Measurements from ENCODE around the gene NCAPH2.

DNA sequence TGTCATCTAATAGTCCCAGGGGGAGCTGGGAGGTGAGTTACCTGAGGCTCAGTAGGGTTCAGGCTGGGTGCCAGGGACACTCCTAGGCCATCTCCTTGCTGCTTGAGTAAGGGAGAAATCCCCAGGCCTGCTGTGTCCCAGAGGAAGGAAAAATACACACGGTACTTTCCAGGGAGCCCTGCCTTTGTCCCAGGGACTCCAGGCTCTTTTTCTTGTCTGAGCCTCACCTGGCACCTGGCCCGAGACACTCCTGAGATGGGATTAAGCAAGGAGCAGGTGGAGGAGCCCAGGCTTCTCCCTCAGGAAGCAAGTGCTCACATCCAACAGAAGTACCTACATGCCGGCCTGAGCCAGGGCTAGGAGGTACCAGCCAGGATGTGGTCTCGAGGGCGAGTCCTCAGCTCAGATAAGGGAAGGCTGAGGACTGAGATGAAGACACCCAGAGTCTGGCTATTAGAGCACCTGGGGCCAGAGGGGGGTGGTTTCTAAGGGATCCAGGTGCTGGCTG, 36.8 kb downstream of the NCAPH2 start:
- TF ChIP-seq, protein P1, sequence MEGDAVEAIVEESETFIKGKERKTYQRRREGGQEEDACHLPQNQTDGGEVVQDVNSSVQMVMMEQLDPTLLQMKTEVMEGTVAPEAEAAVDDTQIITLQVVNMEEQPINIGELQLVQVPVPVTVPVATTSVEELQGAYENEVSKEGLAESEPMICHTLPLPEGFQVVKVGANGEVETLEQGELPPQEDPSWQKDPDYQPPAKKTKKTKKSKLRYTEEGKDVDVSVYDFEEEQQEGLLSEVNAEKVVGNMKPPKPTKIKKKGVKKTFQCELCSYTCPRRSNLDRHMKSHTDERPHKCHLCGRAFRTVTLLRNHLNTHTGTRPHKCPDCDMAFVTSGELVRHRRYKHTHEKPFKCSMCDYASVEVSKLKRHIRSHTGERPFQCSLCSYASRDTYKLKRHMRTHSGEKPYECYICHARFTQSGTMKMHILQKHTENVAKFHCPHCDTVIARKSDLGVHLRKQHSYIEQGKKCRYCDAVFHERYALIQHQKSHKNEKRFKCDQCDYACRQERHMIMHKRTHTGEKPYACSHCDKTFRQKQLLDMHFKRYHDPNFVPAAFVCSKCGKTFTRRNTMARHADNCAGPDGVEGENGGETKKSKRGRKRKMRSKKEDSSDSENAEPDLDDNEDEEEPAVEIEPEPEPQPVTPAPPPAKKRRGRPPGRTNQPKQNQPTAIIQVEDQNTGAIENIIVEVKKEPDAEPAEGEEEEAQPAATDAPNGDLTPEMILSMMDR (IDR thresholded peaks at IDR 0.05), result no peak
- TF ChIP-seq POLR2A (IDR thresholded peaks at IDR 0.05), result no peak
